ENCODE results near the gene GSTT4. TPM values are rescaled to one million over a fixed set of nuclear protein-coding genes. Genes with fewer than 3 reads are reported as not detected.
"Not testable (repeated sequence)": the region's sequence is repeated elsewhere in the genome, so short reads cannot be mapped to it uniquely, and the experiment has no call there.

GSTT4 gene
- total RNA-seq, 2 experiments from 2014 or later = not detected

DNA sequence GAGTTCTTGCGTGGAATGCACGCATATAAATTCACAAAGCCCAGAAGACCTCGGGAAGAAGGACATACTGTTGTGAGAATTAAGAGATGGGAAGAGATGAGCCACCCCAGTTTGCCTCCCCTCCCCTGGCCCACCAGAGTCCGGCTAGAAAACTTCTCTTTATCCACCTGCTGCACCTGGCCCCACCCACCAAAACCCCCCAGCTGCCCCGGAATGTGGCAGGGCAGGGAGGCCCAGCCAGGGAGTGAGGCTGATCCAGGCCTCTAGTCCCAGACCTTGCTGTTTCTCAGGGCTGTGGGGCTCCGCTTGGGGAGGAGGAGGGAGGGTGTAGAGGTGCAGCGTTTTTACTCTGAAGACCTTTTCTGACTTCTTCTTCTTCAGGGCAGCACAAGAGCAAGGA, 24.7 kb downstream of the GSTT4 start:
- H3K27ac Mint-ChIP-seq; DNase-seq; H3K4me3 Mint-ChIP-seq; H3K36me3 Mint-ChIP-seq (ENCODE audit: low read depth); H3K4me1 Mint-ChIP-seq (ENCODE audit: low read depth); H3K27me3 Mint-ChIP-seq (ENCODE audit: low read depth); CTCF ChIA-PET; H3K9me3 Mint-ChIP-seq: not testable (repeated sequence)
- intact Hi-C loops (cut with micrococcal nuclease) = loop anchor here (5.0 kb wide), 1 partner anchor 197 kb away; no protein-coding TSS in a partner anchor

DNA sequence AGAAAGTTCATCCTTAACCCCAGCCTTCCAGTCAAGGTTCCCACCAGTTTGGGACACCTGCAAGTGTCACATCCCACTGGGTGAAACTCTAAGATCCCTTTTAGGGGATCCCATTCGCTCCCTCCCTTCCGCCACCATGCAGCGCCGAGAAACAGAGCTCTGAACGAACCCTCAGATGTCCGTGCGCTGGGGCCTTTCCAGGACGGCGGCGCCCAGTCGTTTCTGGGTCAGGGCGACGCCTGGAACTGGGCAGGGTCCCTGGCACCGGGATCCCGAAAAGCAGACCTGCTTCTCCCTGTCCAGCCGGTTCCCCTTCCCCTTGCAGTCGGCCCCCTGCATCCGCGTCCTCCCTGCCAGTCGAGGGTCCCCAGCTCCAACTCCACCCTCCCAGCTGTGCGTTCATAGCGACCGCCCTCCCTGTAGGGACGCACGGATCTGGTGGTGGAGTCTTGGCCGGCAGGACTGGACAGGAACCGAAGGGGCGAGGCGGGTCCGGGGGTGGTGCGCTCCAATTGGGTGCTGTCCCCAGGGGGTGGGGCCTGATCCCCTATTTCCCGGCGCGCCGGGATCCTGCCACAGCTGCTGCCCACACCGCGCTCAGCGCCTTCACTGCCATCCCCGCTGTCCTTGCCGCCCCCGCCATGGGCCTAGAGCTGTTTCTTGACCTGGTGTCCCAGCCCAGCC, 25.6 kb downstream of the GSTT4 start, which contains the start of gene GSTT2:
Gene GSTT2 (plus strand): TSS at position 578 of the 684 bp plus-strand sequence.
- intact Hi-C loops (cut with micrococcal nuclease) = loop anchor here (5.0 kb wide), 1 partner anchor 198 kb away; no protein-coding TSS in a partner anchor
- H3K27me3 Mint-ChIP-seq (ENCODE audit: low read depth); H3K27ac Mint-ChIP-seq; H3K4me3 Mint-ChIP-seq; H3K36me3 Mint-ChIP-seq (ENCODE audit: low read depth); H3K4me1 Mint-ChIP-seq (ENCODE audit: low read depth); DNase-seq; H3K9me3 Mint-ChIP-seq; CTCF ChIA-PET: not testable (repeated sequence)

DNA sequence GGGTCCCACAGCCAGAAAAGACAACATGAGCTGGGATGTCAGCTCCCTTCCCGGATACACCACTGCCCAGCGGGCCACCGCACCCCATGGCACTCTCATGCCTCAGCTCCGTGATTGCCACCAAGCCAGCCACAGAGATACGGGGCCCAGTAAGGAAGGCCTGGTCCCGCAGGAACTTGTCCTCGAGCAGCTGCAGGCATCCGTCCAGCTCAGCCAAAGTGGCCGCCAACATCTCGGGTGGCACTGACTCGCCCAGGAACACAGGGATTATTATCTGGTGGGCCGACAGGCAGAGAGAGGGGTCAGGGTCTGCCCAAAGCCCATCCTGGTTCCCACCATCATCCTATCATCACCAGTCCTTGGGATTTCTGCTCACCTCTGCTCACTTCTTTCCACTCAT, 27.9 kb downstream of the GSTT4 start:
- DNase-seq; H3K4me3 Mint-ChIP-seq; H3K27me3 Mint-ChIP-seq (ENCODE audit: low read depth); H3K4me1 Mint-ChIP-seq (ENCODE audit: low read depth); CTCF ChIA-PET; intact Hi-C loops (cut with micrococcal nuclease); H3K36me3 Mint-ChIP-seq (ENCODE audit: low read depth); H3K9me3 Mint-ChIP-seq; H3K27ac Mint-ChIP-seq: not testable (repeated sequence)

DNA sequence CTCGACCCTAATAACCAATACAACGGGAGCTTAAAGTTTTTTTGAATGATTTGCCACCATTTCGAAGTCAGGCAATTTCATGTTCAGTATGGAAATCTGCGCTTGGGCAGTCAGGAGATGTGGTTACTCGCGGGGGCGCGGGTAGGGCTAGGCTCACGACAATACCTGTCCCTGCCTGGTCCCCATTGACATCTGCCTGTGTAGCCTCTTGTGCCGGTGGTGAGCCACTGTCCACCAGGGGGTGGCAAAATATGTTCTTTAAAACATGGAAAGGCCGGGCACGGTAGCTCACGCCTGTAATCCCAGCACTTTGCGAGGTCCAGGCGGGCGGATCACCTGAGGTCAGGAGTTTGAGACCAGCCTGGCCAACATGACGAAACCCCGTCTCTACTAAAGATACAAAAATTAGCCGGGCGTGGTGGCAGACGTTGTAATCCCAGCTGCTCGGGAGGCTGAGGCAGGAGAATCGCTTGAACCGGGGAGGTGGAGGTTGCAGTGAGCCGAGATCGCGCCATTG, 30.4 kb downstream of the GSTT4 start:
- H3K27me3 Mint-ChIP-seq (ENCODE audit: low read depth); intact Hi-C loops (cut with micrococcal nuclease); DNase-seq; H3K4me3 Mint-ChIP-seq; H3K27ac Mint-ChIP-seq; H3K9me3 Mint-ChIP-seq; CTCF ChIA-PET: not testable (repeated sequence)
- Mint-ChIP-seq H3K4me1 (ENCODE audit: low read depth) (peaks cover 11% of the 10 kb centered on the region), H3K36me3 (ENCODE audit: low read depth) (peaks cover 12% of the 10 kb centered on the region)

DNA sequence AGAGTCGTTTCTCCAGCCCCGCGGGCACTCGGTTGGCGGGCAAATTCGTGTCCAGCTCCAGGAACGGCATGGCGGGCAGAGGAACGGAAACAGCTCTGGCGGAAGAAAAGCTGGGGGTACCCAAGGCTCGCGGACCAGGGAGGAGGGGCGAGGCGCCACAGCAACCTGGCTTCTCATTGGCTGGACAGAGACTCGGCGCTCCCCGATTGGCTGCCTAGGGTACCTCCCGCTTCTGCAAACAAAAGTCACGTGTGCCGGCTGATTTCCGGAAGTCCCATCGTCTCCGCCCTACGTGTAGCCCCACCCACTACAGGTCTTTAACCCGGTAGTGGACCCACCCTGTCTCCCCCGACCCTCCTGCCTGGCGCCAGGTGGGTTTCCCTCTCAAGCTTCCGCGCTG, 30.9 kb downstream of the GSTT4 start, which contains the start of gene DDT:
Gene DDT (minus strand): TSS at position 97 of the 400 bp plus-strand sequence. CDS start 27 bp downstream, at position 70.
- intact Hi-C loops (cut with micrococcal nuclease); H3K9me3 Mint-ChIP-seq; H3K27ac Mint-ChIP-seq; DNase-seq; CTCF ChIA-PET; H3K27me3 Mint-ChIP-seq (ENCODE audit: low read depth); H3K4me3 Mint-ChIP-seq: not testable (repeated sequence)
- Mint-ChIP-seq H3K4me1 (ENCODE audit: low read depth) (peaks cover 15% of the 10 kb centered on the region), H3K36me3 (ENCODE audit: low read depth) (peaks cover 15% of the 10 kb centered on the region)

DNA sequence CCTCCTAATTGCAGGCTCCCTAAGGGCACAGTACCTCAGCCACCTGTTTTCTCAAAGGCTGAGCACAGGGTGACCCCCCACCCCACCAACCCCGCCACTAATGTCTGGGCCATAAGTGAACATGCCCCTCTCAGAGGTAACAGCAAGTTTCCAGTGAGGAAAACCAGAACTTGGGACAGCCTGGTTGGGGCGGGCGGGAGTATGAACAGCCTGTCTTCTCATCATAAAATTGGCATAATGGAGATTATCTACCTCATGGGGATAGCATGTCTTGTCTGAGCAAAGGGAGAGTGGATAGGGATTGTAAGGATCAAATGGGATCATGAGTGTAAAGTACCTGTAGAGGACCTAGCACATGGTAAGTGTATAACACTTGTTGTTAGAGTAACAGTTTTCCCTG, 33.3 kb downstream of the GSTT4 start:
- Mint-ChIP-seq H3K27ac (peak overlapping the region; percentile 13), H3K36me3 (ENCODE audit: low read depth) (peaks cover 19% of the 10 kb centered on the region), H3K4me1 (ENCODE audit: low read depth) (peaks cover 19% of the 10 kb centered on the region)
- H3K4me3 Mint-ChIP-seq; intact Hi-C loops (cut with micrococcal nuclease); CTCF ChIA-PET; H3K9me3 Mint-ChIP-seq; DNase-seq; H3K27me3 Mint-ChIP-seq (ENCODE audit: low read depth): not testable (repeated sequence)

DNA sequence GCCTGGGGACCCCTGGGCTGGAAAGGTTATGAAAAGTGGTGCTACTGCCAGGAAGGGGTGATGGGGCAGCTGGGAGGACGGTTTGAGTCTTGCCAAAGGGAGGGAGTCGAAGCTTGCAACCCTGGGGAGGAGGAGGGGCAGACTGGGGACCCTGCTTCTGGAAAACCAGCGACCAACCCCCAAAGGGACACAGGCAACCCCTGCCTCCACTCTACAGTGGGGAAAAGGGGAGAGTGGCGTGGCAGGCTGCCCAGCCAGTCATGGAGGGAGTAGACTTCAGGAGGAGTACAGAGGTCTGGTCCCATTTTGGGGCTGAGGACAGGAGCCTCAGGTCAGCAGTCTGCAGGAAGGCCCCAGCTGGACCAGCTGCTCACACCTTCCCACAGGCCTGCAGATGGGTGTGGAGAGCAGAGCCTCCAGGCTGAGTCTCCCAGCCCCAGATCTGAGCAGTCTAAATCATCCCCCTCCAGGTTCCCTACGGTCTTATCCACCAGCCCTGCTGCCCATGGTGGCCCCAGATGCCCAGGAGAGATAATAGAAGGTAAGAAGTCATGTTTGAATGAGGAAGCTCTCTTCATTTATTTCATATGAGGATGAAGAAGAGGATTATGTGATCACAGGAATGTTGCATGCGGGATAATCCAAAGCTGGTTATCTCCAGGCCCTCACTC, 34.3 kb downstream of the GSTT4 start:
- intact Hi-C loops (cut with micrococcal nuclease) = no loop called here
- no peak for DNase-seq
- CTCF ChIA-PET = no interaction called here
- Mint-ChIP-seq H3K36me3 (ENCODE audit: low read depth) (peaks cover 19% of the 10 kb centered on the region), H3K4me1 (ENCODE audit: low read depth) (peaks cover 19% of the 10 kb centered on the region), H3K27me3 (ENCODE audit: low read depth) (no peaks in the 10 kb centered on the region), H3K27ac (peak overlapping the region; percentile 41), H3K9me3 (no peaks in the 10 kb centered on the region), H3K4me3 (peak overlapping the region; percentile 7)

DNA sequence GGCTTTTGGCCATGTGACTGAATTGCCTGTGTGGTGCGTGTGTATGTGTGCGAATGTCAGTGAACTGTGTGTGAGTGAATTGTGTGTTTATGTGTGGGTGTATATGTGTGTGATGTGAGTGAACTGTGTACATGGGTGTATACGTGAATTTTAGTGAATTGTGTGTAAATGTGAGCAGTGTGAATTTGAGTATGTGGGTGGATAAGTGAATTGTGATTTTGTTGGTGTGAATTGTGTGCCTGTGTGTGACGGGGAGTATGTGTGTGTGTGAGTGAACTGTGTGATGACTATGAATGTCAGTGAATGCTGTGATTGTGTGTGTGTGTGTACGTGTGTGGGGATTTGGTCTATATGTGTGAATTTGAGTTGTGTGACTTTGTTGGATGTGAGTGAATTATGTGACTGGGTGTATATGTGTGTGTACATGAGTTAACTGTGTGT, 35.0 kb downstream of the GSTT4 start:
- peaks cover 19% of the 10 kb centered on the region for H3K4me1 Mint-ChIP-seq (ENCODE audit: low read depth)
- H3K4me3 Mint-ChIP-seq = peak overlapping the region; percentile 0
- CTCF ChIA-PET = no interaction called here
- H3K36me3 Mint-ChIP-seq (ENCODE audit: low read depth) = peaks cover 19% of the 10 kb centered on the region
- intact Hi-C loops (cut with micrococcal nuclease) = no loop called here
- no peak for DNase-seq
- no peaks in the 10 kb centered on the region for H3K9me3 Mint-ChIP-seq
- no peaks in the 10 kb centered on the region for H3K27me3 Mint-ChIP-seq (ENCODE audit: low read depth)
- no peak overlapping the region for H3K27ac Mint-ChIP-seq

DNA sequence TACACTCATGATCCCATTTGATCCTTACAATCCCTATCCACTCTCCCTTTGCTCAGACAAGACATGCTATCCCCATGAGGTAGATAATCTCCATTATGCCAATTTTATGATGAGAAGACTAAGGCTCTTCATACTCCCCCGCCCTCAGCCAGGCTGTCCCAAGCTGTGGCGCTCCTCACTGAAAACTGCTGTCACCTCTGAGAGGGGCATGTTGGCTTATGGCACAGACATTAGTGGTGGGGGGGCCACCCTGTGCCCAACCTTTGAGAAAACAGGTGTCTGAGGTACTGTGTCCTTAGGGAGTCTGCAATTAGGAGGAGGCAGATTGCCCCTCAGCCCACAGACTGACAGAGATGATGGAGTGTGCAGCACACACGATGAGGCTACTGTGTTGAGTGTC, 36.2 kb downstream of the GSTT4 start:
- Mint-ChIP-seq H3K27ac (no peak overlapping the region), H3K4me1 (ENCODE audit: low read depth) (peaks cover 19% of the 10 kb centered on the region), H3K36me3 (ENCODE audit: low read depth) (peaks cover 19% of the 10 kb centered on the region), H3K4me3 (no peak overlapping the region), H3K27me3 (ENCODE audit: low read depth) (no peaks in the 10 kb centered on the region), H3K9me3 (no peaks in the 10 kb centered on the region)
- intact Hi-C loops (cut with micrococcal nuclease) = no loop called here
- DNase-seq = no peak
- CTCF ChIA-PET = no interaction called here

DNA sequence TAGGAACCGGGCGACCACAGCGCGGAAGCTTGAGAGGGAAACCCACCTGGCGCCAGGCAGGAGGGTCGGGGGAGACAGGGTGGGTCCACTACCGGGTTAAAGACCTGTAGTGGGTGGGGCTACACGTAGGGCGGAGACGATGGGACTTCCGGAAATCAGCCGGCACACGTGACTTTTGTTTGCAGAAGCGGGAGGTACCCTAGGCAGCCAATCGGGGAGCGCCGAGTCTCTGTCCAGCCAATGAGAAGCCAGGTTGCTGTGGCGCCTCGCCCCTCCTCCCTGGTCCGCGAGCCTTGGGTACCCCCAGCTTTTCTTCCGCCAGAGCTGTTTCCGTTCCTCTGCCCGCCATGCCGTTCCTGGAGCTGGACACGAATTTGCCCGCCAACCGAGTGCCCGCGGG, 38.7 kb downstream of the GSTT4 start, which contains the start of gene DDTL:
Gene DDTL (plus strand): TSS at position 321 of the 400 bp plus-strand sequence. CDS start 27 bp downstream, at position 348.
- Mint-ChIP-seq H3K4me1 (ENCODE audit: low read depth) (peaks cover 16% of the 10 kb centered on the region), H3K36me3 (ENCODE audit: low read depth) (peaks cover 15% of the 10 kb centered on the region)
- intact Hi-C loops (cut with micrococcal nuclease); CTCF ChIA-PET; H3K4me3 Mint-ChIP-seq; H3K27ac Mint-ChIP-seq; H3K9me3 Mint-ChIP-seq; DNase-seq; H3K27me3 Mint-ChIP-seq (ENCODE audit: low read depth): not testable (repeated sequence)

DNA sequence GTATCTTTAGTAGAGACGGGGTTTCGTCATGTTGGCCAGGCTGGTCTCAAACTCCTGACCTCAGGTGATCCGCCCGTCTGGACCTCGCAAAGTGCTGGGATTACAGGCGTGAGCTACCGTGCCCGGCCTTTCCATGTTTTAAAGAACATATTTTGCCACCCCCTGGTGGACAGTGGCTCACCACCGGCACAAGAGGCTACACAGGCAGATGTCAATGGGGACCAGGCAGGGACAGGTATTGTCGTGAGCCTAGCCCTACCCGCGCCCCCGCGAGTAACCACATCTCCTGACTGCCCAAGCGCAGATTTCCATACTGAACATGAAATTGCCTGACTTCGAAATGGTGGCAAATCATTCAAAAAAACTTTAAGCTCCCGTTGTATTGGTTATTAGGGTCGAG, 39.2 kb downstream of the GSTT4 start:
- DNase-seq; H3K9me3 Mint-ChIP-seq; H3K4me3 Mint-ChIP-seq; intact Hi-C loops (cut with micrococcal nuclease); H3K27ac Mint-ChIP-seq; H3K27me3 Mint-ChIP-seq (ENCODE audit: low read depth); CTCF ChIA-PET: not testable (repeated sequence)
- Mint-ChIP-seq H3K36me3 (ENCODE audit: low read depth) (peaks cover 13% of the 10 kb centered on the region), H3K4me1 (ENCODE audit: low read depth) (peaks cover 16% of the 10 kb centered on the region)

DNA sequence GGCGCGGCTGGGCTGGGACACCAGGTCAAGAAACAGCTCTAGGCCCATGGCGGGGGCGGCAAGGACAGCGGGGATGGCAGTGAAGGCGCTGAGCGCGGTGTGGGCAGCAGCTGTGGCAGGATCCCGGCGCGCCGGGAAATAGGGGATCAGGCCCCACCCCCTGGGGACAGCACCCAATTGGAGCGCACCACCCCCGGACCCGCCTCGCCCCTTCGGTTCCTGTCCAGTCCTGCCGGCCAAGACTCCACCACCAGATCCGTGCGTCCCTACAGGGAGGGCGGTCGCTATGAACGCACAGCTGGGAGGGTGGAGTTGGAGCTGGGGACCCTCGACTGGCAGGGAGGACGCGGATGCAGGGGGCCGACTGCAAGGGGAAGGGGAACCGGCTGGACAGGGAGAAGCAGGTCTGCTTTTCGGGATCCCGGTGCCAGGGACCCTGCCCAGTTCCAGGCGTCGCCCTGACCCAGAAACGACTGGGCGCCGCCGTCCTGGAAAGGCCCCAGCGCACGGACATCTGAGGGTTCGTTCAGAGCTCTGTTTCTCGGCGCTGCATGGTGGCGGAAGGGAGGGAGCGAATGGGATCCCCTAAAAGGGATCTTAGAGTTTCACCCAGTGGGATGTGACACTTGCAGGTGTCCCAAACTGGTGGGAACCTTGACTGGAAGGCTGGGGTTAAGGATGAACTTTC, 44.0 kb downstream of the GSTT4 start, which contains the start of gene GSTT2B:
Gene GSTT2B (minus strand): TSS at position 112 of the 688 bp plus-strand sequence. CDS start 64 bp downstream, at position 48.
- H3K27ac Mint-ChIP-seq; H3K36me3 Mint-ChIP-seq (ENCODE audit: low read depth); H3K4me3 Mint-ChIP-seq; H3K9me3 Mint-ChIP-seq; H3K27me3 Mint-ChIP-seq (ENCODE audit: low read depth); intact Hi-C loops (cut with micrococcal nuclease); DNase-seq; H3K4me1 Mint-ChIP-seq (ENCODE audit: low read depth); CTCF ChIA-PET: not testable (repeated sequence)
